ENCODE data around the gene AFF1.

AFF1 gene

GRCh38 chr4:86928400-86929255, 6.2 kb upstream of the AFF1 start:
- CTCF ChIA-PET, result interaction anchor here (0.8 to 3.9 kb wide), 6 partner anchors 8 to 430 kb away, joined by 3 to 21 read pairs (median 3); no protein-coding TSS in a partner anchor

GRCh38 chr4:86934147-86934770, 552 bp upstream of the AFF1 start:
- TF ChIP-seq CTCF (IDR thresholded peaks at IDR 0.05; ENCODE audit: control extremely low read depth, extremely low read depth, low read depth, missing control alignments), result no peak
- POLR2A ChIA-PET, result interaction anchor here (0.6 to 2.8 kb wide), 5 partner anchors 10 to 72 kb away, joined by 3 to 47 read pairs (median 5); no protein-coding TSS in a partner anchor
- no peak for DNase-seq (ENCODE audit: extremely low spot score)
- CTCF ChIA-PET, result interaction anchor here (0.7 to 9.3 kb wide), 27 partner anchors 10 to 436 kb away, joined by 3 to 106 read pairs (median 5); no protein-coding TSS in a partner anchor

More at GRCh38 chr4:86928400-86929255, 6.2 kb upstream of the AFF1 start:
- POLR2A ChIA-PET, result interaction anchor here (0.7 to 1.6 kb wide), 2 partner anchors 78 to 1373 kb away, joined by 3 to 5 read pairs; no protein-coding TSS in a partner anchor
- DNase-seq (ENCODE audit: extremely low spot score), result no peak
- TF ChIP-seq CTCF (IDR thresholded peaks at IDR 0.05; ENCODE audit: control extremely low read depth, extremely low read depth, low read depth, missing control alignments), result no peak

GRCh38 chr4:86935566-86935852, 698 bp downstream of the AFF1 start:
- ChIA-PET POLR2A (interaction anchor here (0.7 to 2.8 kb wide), 4 partner anchors 63 to 341 kb away, joined by 3 to 47 read pairs (median 4); partner anchors contain the start of gene PTPN13), CTCF (interaction anchor here (1.0 to 9.3 kb wide), 19 partner anchors 9 to 437 kb away, joined by 3 to 106 read pairs (median 4); no protein-coding TSS in a partner anchor)
- no peak for DNase-seq (ENCODE audit: extremely low spot score)
- no peak for TF ChIP-seq CTCF (IDR thresholded peaks at IDR 0.05; ENCODE audit: control extremely low read depth, extremely low read depth, low read depth, missing control alignments)

GRCh38 chr4:86935853-86936733, 1.3 kb downstream of the AFF1 start:
- POLR2A ChIA-PET, result interaction anchor here (0.6 to 2.8 kb wide), 4 partner anchors 9 to 342 kb away, joined by 3 to 47 read pairs (median 6); partner anchors contain the start of gene PTPN13
- TF ChIP-seq CTCF (IDR thresholded peaks at IDR 0.05; ENCODE audit: control extremely low read depth, extremely low read depth, low read depth, missing control alignments), result peak; percentile 26
- CTCF ChIA-PET, result interaction anchor here (1.0 to 9.3 kb wide), 19 partner anchors 9 to 437 kb away, joined by 3 to 106 read pairs (median 5); no protein-coding TSS in a partner anchor
- peak; percentile 76 for DNase-seq (ENCODE audit: extremely low spot score)

GRCh38 chr4:86938771-86939520, 4.1 kb downstream of the AFF1 start:
- DNase-seq (ENCODE audit: extremely low spot score), result no peak
- ChIA-PET CTCF (interaction anchor here (0.9 to 9.3 kb wide), 11 partner anchors 10 to 281 kb away, joined by 3 to 106 read pairs (median 4); no protein-coding TSS in a partner anchor), POLR2A (interaction anchor here (1.4 to 2.5 kb wide), 2 partner anchors 22 to 68 kb away, joined by 3 to 12 read pairs; no protein-coding TSS in a partner anchor)
- no peak for TF ChIP-seq CTCF (IDR thresholded peaks at IDR 0.05; ENCODE audit: control extremely low read depth, extremely low read depth, low read depth, missing control alignments)

All from GM10248 (cell line).